Lower lobe of right lung (tissue), 2 donors: ENCODE measurements around the gene CHRNG. TPM values are rescaled to one million over a fixed set of nuclear protein-coding genes. Genes with fewer than 3 reads are reported as not detected.
A peak's percentile ranks its signal among the peaks of the same experiment; 100 is the strongest.

Experiments
- ATAC-seq, 2 donors: fragments of 200-7000 bp; cut with Tn5 transposase; one replicate each; pipeline ENCODE4 v1.9.1; 2020 to 2022; ENCODE audit warnings: mild to moderate bottlenecking in 2 of 2, moderate library complexity in 2 of 2
- DNase-seq: peaks from one replicate; pipeline ENCODE4 v3.0.0-alpha.2; 2020
- H3K27ac ChIP-seq: fragments of 200-600 bp; one replicate; pipeline ENCODE4 v1.8.0; 2022
- H3K27me3 ChIP-seq: fragments of 200-600 bp; one replicate; pipeline ENCODE4 v1.8.0; 2022; ENCODE audit warnings: low read depth
- H3K36me3 ChIP-seq: fragments of 200-600 bp; one replicate; pipeline ENCODE4 v1.8.0; 2022; ENCODE audit warnings: mild to moderate bottlenecking
- H3K4me1 ChIP-seq: fragments of 200-600 bp; one replicate; pipeline ENCODE4 v1.8.0; 2022
- H3K4me3 ChIP-seq: fragments of 200-600 bp; one replicate; pipeline ENCODE4 v1.8.0; 2022; ENCODE audit warnings: mild to moderate bottlenecking
- H3K9me3 ChIP-seq: fragments of 200-600 bp; one replicate; pipeline ENCODE4 v1.8.0; 2022
- CTCF ChIP-seq: fragments of 200-600 bp; IDR thresholded peaks from one replicate; pipeline ENCODE4 v1.8.0; 2022; ENCODE audit warnings: antibody characterized with exemption, mild to moderate bottlenecking
- intact Hi-C: fragments of 100-400 bp; cut with DNase I; formaldehyde crosslinking; loops from one replicate; pipeline ENCODE4 v1.11.0; 2022
- total RNA-seq: library from RNA; stranded (reverse); fragmentation: NEBNext Ultra II Directional; extraction: Animal tissue kit (Norgen Biotek cat#: 25700); gene quantifications from one replicate; pipeline ENCODE4 v1.2.1, GENCODE V29; 2021
- donor health status: DM: no; HTN: yes; CAD: no; lungs with severe emphysema.

Gene CHRNG
- total RNA-seq, 1 donor from 2014 or later, result not detected

DNA sequence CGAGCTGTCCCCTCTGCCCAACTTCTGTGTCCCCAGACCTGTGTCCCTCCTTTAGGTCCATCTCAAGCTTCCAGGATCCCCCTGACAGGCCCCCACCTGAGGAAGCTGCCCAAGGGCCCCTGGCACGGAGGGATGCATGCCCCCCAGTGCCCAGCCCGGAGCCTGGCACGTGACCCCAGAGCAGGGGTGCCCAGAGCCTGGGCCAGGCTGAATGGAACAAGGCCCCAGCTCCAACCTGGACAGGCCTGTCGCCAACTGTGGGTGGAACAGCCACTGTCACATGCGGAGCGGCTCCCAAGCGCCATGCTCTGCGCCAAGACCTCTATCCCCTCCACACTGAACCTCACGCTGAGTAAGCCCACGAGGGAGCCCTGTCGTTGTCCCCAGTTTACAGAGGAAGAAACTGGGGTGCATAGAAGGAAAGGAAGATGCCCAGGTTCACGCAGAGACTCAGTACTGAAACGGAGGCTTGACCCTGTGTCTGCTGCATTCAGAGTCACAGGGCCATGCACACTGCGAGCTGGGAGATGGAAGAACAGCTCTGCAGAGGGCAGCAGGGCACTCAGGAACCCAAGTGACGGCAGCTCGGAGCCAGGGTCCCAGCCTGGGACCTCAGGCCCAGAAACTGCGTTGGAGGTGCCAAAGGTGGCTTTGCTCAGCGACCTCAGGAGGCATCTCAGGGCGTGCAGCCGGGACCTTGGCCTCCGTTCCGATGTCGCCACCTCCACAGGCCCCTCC, 46.4 kb upstream of the CHRNG start:
- Histone ChIP-seq H3K27me3 (peaks cover 23% of the 10 kb centered on the region), H3K4me1 (no peaks in the 10 kb centered on the region), H3K4me3 (no peak overlapping the region), H3K27ac (no peak overlapping the region), H3K9me3 (no peaks in the 10 kb centered on the region), H3K36me3 (no peaks in the 10 kb centered on the region)
- intact Hi-C loops, result no loop called here
- no peak for TF ChIP-seq CTCF
- ATAC-seq, result no peak
- peak; percentile 30 for DNase-seq

GRCh38 chr2:232493701-232494474, 45.6 kb upstream of the CHRNG start:
- Histone ChIP-seq H3K9me3 (no peaks in the 10 kb centered on the region), H3K4me3 (no peak overlapping the region), H3K36me3 (no peaks in the 10 kb centered on the region), H3K27ac (no peak overlapping the region), H3K4me1 (no peaks in the 10 kb centered on the region), H3K27me3 (peaks cover 15% of the 10 kb centered on the region)
- intact Hi-C loops, result no loop called here
- no peak for TF ChIP-seq CTCF
- ATAC-seq (no peak), DNase-seq (peak; percentile 33)

DNA sequence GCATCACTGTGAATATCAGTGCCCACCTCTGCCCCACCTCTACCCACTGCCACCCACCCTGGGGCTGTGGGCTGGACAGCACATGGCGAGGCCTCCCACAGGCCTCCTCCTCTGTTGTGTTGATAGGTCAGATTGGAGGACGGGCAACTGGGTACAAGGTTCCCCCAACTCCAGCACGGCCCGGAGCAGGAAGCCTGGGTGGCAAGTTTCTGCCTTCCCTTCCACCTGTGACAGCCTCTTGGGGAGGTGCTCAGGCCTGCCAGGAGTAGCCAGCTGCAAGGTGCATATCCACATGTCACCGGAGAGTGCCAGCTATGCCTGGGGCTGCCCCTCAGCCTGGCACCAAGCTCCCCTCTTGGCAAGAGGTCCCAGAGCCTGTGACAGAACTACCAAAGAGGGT, 45.0 kb upstream of the CHRNG start:
- H3K36me3 ChIP-seq, result no peaks in the 10 kb centered on the region
- no peak overlapping the region for H3K4me3 ChIP-seq
- TF ChIP-seq CTCF, result no peak
- intact Hi-C loops, result no loop called here
- no peaks in the 10 kb centered on the region for H3K4me1 ChIP-seq
- H3K27ac ChIP-seq, result no peak overlapping the region
- peaks cover 12% of the 10 kb centered on the region for H3K27me3 ChIP-seq
- H3K9me3 ChIP-seq, result no peaks in the 10 kb centered on the region
- ATAC-seq, result no peak
- DNase-seq, result no peak

- no peak overlapping the region for H3K27ac ChIP-seq
- no peak for DNase-seq
- peaks cover 8% of the 10 kb centered on the region for H3K27me3 ChIP-seq
- H3K4me1 ChIP-seq, result no peaks in the 10 kb centered on the region
- intact Hi-C loops, result no loop called here
- H3K4me3 ChIP-seq, result no peak overlapping the region
- ATAC-seq, result no peak
- no peak for TF ChIP-seq CTCF
- H3K36me3 ChIP-seq, result no peaks in the 10 kb centered on the region
- no peaks in the 10 kb centered on the region for H3K9me3 ChIP-seq
Measured at GRCh38 chr2:232495292-232495691, 44.2 kb upstream of the CHRNG start.

GRCh38 chr2:232496501-232497270, 42.8 kb upstream of the CHRNG start:
- ATAC-seq (no peak), DNase-seq (no peak)
- Histone ChIP-seq H3K4me3 (no peak overlapping the region), H3K27me3 (peaks cover 8% of the 10 kb centered on the region), H3K27ac (no peak overlapping the region), H3K9me3 (no peaks in the 10 kb centered on the region), H3K4me1 (no peaks in the 10 kb centered on the region), H3K36me3 (no peaks in the 10 kb centered on the region)
- no peak for TF ChIP-seq CTCF
- intact Hi-C loops, result no loop called here
